OCI-LY1 (cell line): ENCODE results near the gene INTS14.

Experiments
- CTCF ChIP-seq: fragments of 200-600 bp; sonication (generic), shearing (Covaris generic); IDR thresholded peaks from 2 replicates; pipeline ENCODE4 v1.5.1; 2017; ENCODE audit warnings: mild to moderate bottlenecking, antibody characterized with exemption, low read length, moderate library complexity, mixed read lengths
- EZH2 ChIP-seq: fragments of 200-600 bp; sonication (generic), shearing (Covaris generic); IDR thresholded peaks from 2 replicates; pipeline ENCODE4 v1.8.0; 2017; ENCODE audit warnings: borderline replicate concordance, mixed run types, mild to moderate bottlenecking, antibody characterized with exemption, low read length, moderate library complexity, mixed read lengths

- TF ChIP-seq CTCF (no peak), EZH2 (no peak)
Observed at GRCh38 chr15:65639509-65639908, 28.6 kb upstream of the INTS14 start.
